CD14-positive monocyte (primary cell): ENCODE data around the gene ART1. TPM values are rescaled to one million over a fixed set of nuclear protein-coding genes. Genes with fewer than 3 reads are reported as not detected.

Source experiments
- DNase-seq, 3 donors: peaks; one replicate each; pipeline ENCODE4 v3.0.0-alpha.2; 2011 to 2022
- H2AFZ ChIP-seq: 2 replicates; pipeline ENCODE4 v1.6.0; 2012; ENCODE audit warnings: mild to moderate bottlenecking, low read depth, low read length, inconsistent platforms; ENCODE audit not compliant: insufficient read depth, poor library complexity, severe bottlenecking
- H3K27ac ChIP-seq, 2 donors: 1 replicate in 1 of 2; 2 replicates in 1 of 2; pipeline ENCODE4 v1.5.1; 2012 to 2013; ENCODE audit warnings: low read length in 2 of 2, control low read depth in 1 of 2, inconsistent platforms in 1 of 2, low read depth in 1 of 2, mild to moderate bottlenecking in 1 of 2
- H3K27me3 ChIP-seq, 2 donors: one replicate each; pipeline versions ENCODE4 v1.6.0 to v1.6.1; 2011 to 2013; ENCODE audit warnings: low read length in 2 of 2; ENCODE audit not compliant: control insufficient read depth in 2 of 2, insufficient read depth in 2 of 2
- H3K36me3 ChIP-seq, 2 donors: replicated peaks in 1 of 2; 1 replicate in 1 of 2; 2 replicates in 1 of 2; pipeline versions ENCODE4 v1.5.1 to v1.6.1; 2012 to 2013; ENCODE audit warnings: low read length in 2 of 2, control low read depth in 1 of 2, inconsistent platforms in 1 of 2, mild to moderate bottlenecking in 1 of 2; ENCODE audit not compliant: insufficient read depth in 2 of 2, control insufficient read depth in 1 of 2
- H3K4me1 ChIP-seq, 2 donors: 1 replicate in 1 of 2; 2 replicates in 1 of 2; pipeline versions ENCODE4 v1.5.1 to v1.6.1; 2012 to 2013; ENCODE audit warnings: low read length in 2 of 2, control low read depth in 1 of 2, inconsistent platforms in 1 of 2, mild to moderate bottlenecking in 1 of 2, moderate library complexity in 1 of 2; ENCODE audit not compliant: insufficient read depth in 2 of 2, control insufficient read depth in 1 of 2
- H3K4me2 ChIP-seq: replicated peaks from 2 replicates; pipeline ENCODE3; 2012; ENCODE audit warnings: low read length, moderate library complexity, mild to moderate bottlenecking; ENCODE audit not compliant: poor library complexity, severe bottlenecking; ENCODE audit errors: extremely low read depth
- H3K4me3 ChIP-seq, 3 experiments: fragments of 200-600 bp in 1 of 3; sonication (generic) in 1 of 3; replicated peaks in 1 of 3; 1 replicate in 2 of 3; 2 replicates in 1 of 3; pipeline ENCODE4 v1.5.1; 2011 to 2013; ENCODE audit warnings: low read length in 3 of 3, mild to moderate bottlenecking in 3 of 3, control low read depth in 2 of 3, low read depth in 2 of 3, inconsistent platforms in 1 of 3, moderate library complexity in 1 of 3
- H3K79me2 ChIP-seq: 2 replicates; pipeline ENCODE4 v1.6.0; 2012; ENCODE audit warnings: mild to moderate bottlenecking, control low read depth, inconsistent platforms, low read length, moderate library complexity; ENCODE audit not compliant: insufficient read depth
- H3K9ac ChIP-seq: 2 replicates; pipeline ENCODE4 v1.6.0; 2017; ENCODE audit warnings: low read length, mild to moderate bottlenecking; ENCODE audit not compliant: insufficient read depth, poor library complexity, severe bottlenecking
- H3K9me3 ChIP-seq, 2 donors: replicated peaks in 1 of 2; 1 replicate in 1 of 2; 2 replicates in 1 of 2; pipeline versions ENCODE4 v1.5.1 to v1.6.1; 2012 to 2013; ENCODE audit warnings: low read length in 2 of 2, control low read depth in 1 of 2; ENCODE audit not compliant: control insufficient read depth in 1 of 2, insufficient read depth in 1 of 2
- H4K20me1 ChIP-seq: 2 replicates; pipeline ENCODE4 v1.6.0; 2012; ENCODE audit warnings: mild to moderate bottlenecking, low read length, control low read depth, moderate library complexity; ENCODE audit not compliant: insufficient read depth
- H3K27ac Mint-ChIP-seq, 7 donors: one replicate each; pipeline ENCODE4 v1.8.0; 2020; ENCODE audit warnings: mild to moderate bottlenecking in 7 of 7, mixed read lengths in 7 of 7, moderate library complexity in 6 of 7, inconsistent platforms in 2 of 7
- H3K27me3 Mint-ChIP-seq, 3 donors: one replicate each; pipeline ENCODE4 v1.8.0; 2021 to 2022; ENCODE audit warnings: low read depth in 3 of 3, mild to moderate bottlenecking in 3 of 3, mixed read lengths in 3 of 3, moderate library complexity in 3 of 3, inconsistent platforms in 1 of 3
- H3K36me3 Mint-ChIP-seq, 2 donors: one replicate each; pipeline ENCODE4 v1.8.0; 2020; ENCODE audit warnings: mixed read lengths in 2 of 2, inconsistent platforms in 1 of 2, mild to moderate bottlenecking in 1 of 2
- H3K4me1 Mint-ChIP-seq: one replicate; pipeline ENCODE4 v1.8.0; 2020; ENCODE audit warnings: mild to moderate bottlenecking, mixed read lengths
- H3K4me3 Mint-ChIP-seq, 2 donors: one replicate each; pipeline ENCODE4 v1.8.0; 2020; ENCODE audit warnings: mild to moderate bottlenecking in 2 of 2, mixed read lengths in 2 of 2, moderate library complexity in 1 of 2
- H3K9me3 Mint-ChIP-seq, 7 donors: one replicate each; pipeline ENCODE4 v1.8.0; 2020 to 2022; ENCODE audit warnings: mixed read lengths in 7 of 7, mild to moderate bottlenecking in 6 of 7, moderate library complexity in 6 of 7, inconsistent platforms in 2 of 7
- WGBS: methylation state at CpG from one replicate; pipeline ENCODE4 v1.1.5; 2013; ENCODE audit warnings: missing lambda C conversion rate; ENCODE audit not compliant: insufficient coverage; 5-methylcytosine and 5-hydroxymethylcytosine counted together
- intact Hi-C, 2 donors: fragments of 100-400 bp; cut with micrococcal nuclease; formaldehyde crosslinking; loops; one replicate each; pipeline versions ENCODE4 v1.15.0 to v1.15.1; 2023
- polyA plus RNA-seq, 3 donors: library from polyadenylated mRNA; depleted of rRNA in 1 of 3; unstranded in 2 of 3; stranded (reverse) in 1 of 3; fragments of 300-500 nt in 2 of 3; fragments of >200 nt in 1 of 3; fragmentation: Illumina TruSeq in 2 of 3; gene quantifications; 1 replicate in 2 of 3; 2 replicates in 1 of 3; pipeline ENCODE4 v1.2.3, GENCODE V29; 2012 to 2021
- TF ChIP-seq, protein P1 (sequence below): fragments of 200-600 bp; IDR thresholded peaks from one replicate; pipeline ENCODE4 v1.8.0; 2022; ENCODE audit warnings: antibody characterized with exemption, mild to moderate bottlenecking

ART1 gene
- polyA plus RNA-seq, 3 donors, result not detected

DNA sequence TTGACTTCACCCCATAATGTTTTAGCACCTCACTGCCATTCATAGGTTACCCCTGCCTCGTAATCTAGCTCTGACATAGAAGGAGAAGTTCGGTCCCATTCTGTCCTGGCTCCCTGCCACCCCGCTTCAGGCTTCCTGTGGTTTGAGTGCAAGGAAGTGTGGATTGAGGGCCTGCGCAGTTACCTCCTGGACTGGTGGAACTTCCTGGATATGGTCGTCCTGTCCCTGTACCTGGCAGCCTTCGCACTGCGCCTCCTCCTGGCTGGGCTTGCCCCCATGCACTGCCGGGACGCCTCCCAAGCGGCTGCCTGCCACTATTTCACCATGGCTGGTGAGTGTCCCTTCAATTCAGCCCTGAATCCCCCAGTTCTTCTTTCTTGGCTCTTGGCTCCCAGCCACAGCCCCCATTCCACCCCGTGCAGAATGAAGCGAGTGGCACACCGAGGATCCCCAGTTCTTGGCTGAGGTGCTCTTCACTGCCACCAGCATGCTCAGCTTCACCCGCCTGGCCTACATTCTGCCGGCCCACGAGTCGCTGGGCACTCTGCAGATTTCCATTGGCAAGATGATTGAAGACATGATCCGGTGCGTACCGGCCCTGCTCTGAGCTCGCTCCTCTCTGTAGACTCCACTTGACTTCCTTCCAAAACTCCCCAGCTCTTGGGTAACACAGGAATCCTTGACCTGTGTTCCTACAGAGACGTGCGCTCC is 18.5 kb upstream of the ART1 start:
- peak overlapping the region in 5 of 7 donors; percentile 46 to 63 (median 53) for H3K27ac Mint-ChIP-seq
- WGBS, result 1% methylated on average over 19 of the region's 23 CpGs
- TF ChIP-seq, protein P1, sequence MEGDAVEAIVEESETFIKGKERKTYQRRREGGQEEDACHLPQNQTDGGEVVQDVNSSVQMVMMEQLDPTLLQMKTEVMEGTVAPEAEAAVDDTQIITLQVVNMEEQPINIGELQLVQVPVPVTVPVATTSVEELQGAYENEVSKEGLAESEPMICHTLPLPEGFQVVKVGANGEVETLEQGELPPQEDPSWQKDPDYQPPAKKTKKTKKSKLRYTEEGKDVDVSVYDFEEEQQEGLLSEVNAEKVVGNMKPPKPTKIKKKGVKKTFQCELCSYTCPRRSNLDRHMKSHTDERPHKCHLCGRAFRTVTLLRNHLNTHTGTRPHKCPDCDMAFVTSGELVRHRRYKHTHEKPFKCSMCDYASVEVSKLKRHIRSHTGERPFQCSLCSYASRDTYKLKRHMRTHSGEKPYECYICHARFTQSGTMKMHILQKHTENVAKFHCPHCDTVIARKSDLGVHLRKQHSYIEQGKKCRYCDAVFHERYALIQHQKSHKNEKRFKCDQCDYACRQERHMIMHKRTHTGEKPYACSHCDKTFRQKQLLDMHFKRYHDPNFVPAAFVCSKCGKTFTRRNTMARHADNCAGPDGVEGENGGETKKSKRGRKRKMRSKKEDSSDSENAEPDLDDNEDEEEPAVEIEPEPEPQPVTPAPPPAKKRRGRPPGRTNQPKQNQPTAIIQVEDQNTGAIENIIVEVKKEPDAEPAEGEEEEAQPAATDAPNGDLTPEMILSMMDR, result peak; percentile 17
- intact Hi-C loops, result no loop called here
- peak overlapping the region; percentile 80 to 89 for H3K4me3 Mint-ChIP-seq
- Histone ChIP-seq H2AFZ (peak overlapping the region; percentile 81), H3K36me3 (no peaks in the 10 kb centered on the region), H3K27me3 (no peaks in the 10 kb centered on the region), H3K79me2 (no peaks in the 10 kb centered on the region), H3K9ac (peak overlapping the region; percentile 42), H3K9me3 (no peaks in the 10 kb centered on the region), H3K4me1 (peaks cover 25% of the 10 kb centered on the region in 2 donors), H3K27ac (no peak overlapping the region), H3K4me2 (peak overlapping the region; percentile 76), H3K4me3 (peak overlapping the region; percentile 40 to 72 (median 43)), H4K20me1 (no peaks in the 10 kb centered on the region)
- peak; percentile 61 to 85 (median 73) for DNase-seq
- H3K4me1 Mint-ChIP-seq, result peaks cover 25% of the 10 kb centered on the region
- H3K36me3 Mint-ChIP-seq, result peaks cover 0 to 4% of the 10 kb centered on the region in 2 donors
- peaks cover 0 to 1% (median 0%) of the 10 kb centered on the region in 7 donors for H3K9me3 Mint-ChIP-seq
- peaks cover 0 to 7% (median 1%) of the 10 kb centered on the region in 3 donors for H3K27me3 Mint-ChIP-seq

DNA sequence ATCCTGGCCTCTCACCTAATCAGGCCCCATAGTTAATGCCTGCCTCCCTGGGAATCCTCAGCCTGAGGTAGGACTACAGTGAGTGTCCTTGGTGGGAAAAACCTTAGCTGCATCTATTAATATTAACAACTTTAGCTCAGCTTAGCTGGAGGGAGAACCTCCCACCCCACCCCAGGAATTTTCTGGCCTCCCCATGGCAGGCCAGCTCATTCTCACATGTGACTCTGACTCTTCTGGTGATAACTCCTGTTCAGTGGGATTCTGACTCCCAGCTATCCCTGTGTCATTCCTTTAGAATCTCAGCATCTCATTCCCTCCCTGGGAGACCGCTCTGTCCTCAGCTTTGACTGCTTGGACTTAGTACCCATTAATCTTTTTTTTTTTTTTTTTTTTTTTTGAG is 17.6 kb upstream of the ART1 start:
- H3K9me3 Mint-ChIP-seq, result peaks cover 0 to 1% (median 0%) of the 10 kb centered on the region in 7 donors
- no peaks in the 10 kb centered on the region for H3K79me2 ChIP-seq
- intact Hi-C loops, result no loop called here
- no peak overlapping the region for H3K9ac ChIP-seq
- no peak overlapping the region for H3K27ac Mint-ChIP-seq
- no peaks in the 10 kb centered on the region for H3K9me3 ChIP-seq
- H3K4me2 ChIP-seq, result no peak overlapping the region
- H2AFZ ChIP-seq, result peak overlapping the region; percentile 81
- H3K36me3 Mint-ChIP-seq, result peaks cover 0 to 6% of the 10 kb centered on the region in 2 donors
- no peaks in the 10 kb centered on the region for H3K36me3 ChIP-seq
- H3K4me1 Mint-ChIP-seq, result peaks cover 25% of the 10 kb centered on the region
- H3K4me3 Mint-ChIP-seq, result no peak overlapping the region
- no peak overlapping the region for H3K27ac ChIP-seq
- H3K4me1 ChIP-seq, result peaks cover 25% of the 10 kb centered on the region in 2 donors
- no peaks in the 10 kb centered on the region for H4K20me1 ChIP-seq
- WGBS, result no CpG with 5 or more reads among the region's 1 CpG
- no peak for DNase-seq
- TF ChIP-seq, protein P1, result no peak
- H3K27me3 ChIP-seq, result no peaks in the 10 kb centered on the region
- H3K27me3 Mint-ChIP-seq, result peaks cover 0 to 5% (median 1%) of the 10 kb centered on the region in 3 donors
- H3K4me3 ChIP-seq, result no peak overlapping the region
